Natural killer cell treated with Interleukin-12 subunit alpha and Interleukin-12 subunit beta and Interleukin-15 and Interleukin-18, amount 100 ng/mL, for 72 hours (primary cell): ENCODE results near the gene FNDC3B. TPM values are rescaled to one million over a fixed set of nuclear protein-coding genes. Genes with fewer than 3 reads are reported as not detected.

Source experiments
- ATAC-seq, 2 donors: fragments of 150-1000 bp; cut with Tn5 transposase in 1 of 2; sonication (Bioruptor Pico), chemical (Tn5 transposase) in 1 of 2; 2 replicates each; pipeline ENCODE4 v1.10.0; 2021
- DNase-seq: peaks from one replicate; pipeline ENCODE4 v3.0.0; 2022; ENCODE audit warnings: low spot score
- H3K27ac Mint-ChIP-seq, 2 donors: 1 replicate in 1 of 2; 2 replicates in 1 of 2; pipeline ENCODE4 v1.8.0; 2022; ENCODE audit warnings: mixed read lengths in 2 of 2, mild to moderate bottlenecking in 1 of 2, moderate library complexity in 1 of 2
- H3K27me3 Mint-ChIP-seq, 2 donors: 1 replicate in 1 of 2; 2 replicates in 1 of 2; pipeline ENCODE4 v1.8.0; 2022; ENCODE audit warnings: mixed read lengths in 2 of 2
- H3K36me3 Mint-ChIP-seq: one replicate; pipeline ENCODE4 v1.8.0; 2022; ENCODE audit warnings: mixed read lengths
- H3K4me1 Mint-ChIP-seq, 2 donors: 1 replicate in 1 of 2; 2 replicates in 1 of 2; pipeline ENCODE4 v1.8.0; 2022; ENCODE audit warnings: low read depth in 2 of 2, mixed read lengths in 2 of 2, mild to moderate bottlenecking in 1 of 2
- H3K4me3 Mint-ChIP-seq: one replicate; pipeline ENCODE4 v1.8.0; 2022; ENCODE audit warnings: mixed read lengths
- H3K9me3 Mint-ChIP-seq: 2 replicates; pipeline ENCODE4 v1.8.0; 2022; ENCODE audit warnings: mixed read lengths
- total RNA-seq, 2 donors: library from RNA; stranded (reverse); gene quantifications; one replicate each; pipeline ENCODE4 v1.2.3, GENCODE V29; 2022

Gene FNDC3B
- total RNA-seq, 2 donors from 2014 or later = 149 to 217 TPM

GRCh38 chr3:172446198-172446597 is 406.8 kb downstream of the FNDC3B start:
- no peak for DNase-seq
- no peak overlapping the region for H3K27ac Mint-ChIP-seq
- H3K27me3 Mint-ChIP-seq = peaks cover 41 to 56% of the 10 kb centered on the region in 2 donors
- H3K36me3 Mint-ChIP-seq = peaks cover 12% of the 10 kb centered on the region
- H3K4me3 Mint-ChIP-seq = no peak overlapping the region
- no peak for ATAC-seq
- no peaks in the 10 kb centered on the region for H3K9me3 Mint-ChIP-seq
- peaks cover 32 to 35% of the 10 kb centered on the region in 2 donors for H3K4me1 Mint-ChIP-seq

GRCh38 chr3:172447611-172448579 is 408.5 kb downstream of the FNDC3B start, which contains the start of gene GHSR:
Gene GHSR (minus strand): TSS chr3:172448456. CDS start chr3:172448413, 43 bp downstream.
- Mint-ChIP-seq H3K4me3 (peak within 1 kb of the TSS; percentile 88), H3K27me3 (peaks cover 43 to 62% of the 10 kb centered on the region in 2 donors), H3K9me3 (no peaks in the 10 kb centered on the region), H3K27ac (peak within 1 kb of the TSS; percentile 45 to 64), H3K36me3 (peaks cover 12% of the 10 kb centered on the region), H3K4me1 (peaks cover 32 to 35% of the 10 kb centered on the region in 2 donors)
- DNase-seq = peak; percentile 76
- peak; percentile 91 to 93 for ATAC-seq

GRCh38 chr3:172448661-172449465 is 409.5 kb downstream of the FNDC3B start:
- ATAC-seq (peak; percentile 36 to 40), DNase-seq (no peak)
- H3K27ac Mint-ChIP-seq = no peak overlapping the region
- peaks cover 12% of the 10 kb centered on the region for H3K36me3 Mint-ChIP-seq
- H3K9me3 Mint-ChIP-seq = no peaks in the 10 kb centered on the region
- peak overlapping the region; percentile 88 for H3K4me3 Mint-ChIP-seq
- H3K4me1 Mint-ChIP-seq = peaks cover 32 to 35% of the 10 kb centered on the region in 2 donors
- H3K27me3 Mint-ChIP-seq = peaks cover 44 to 62% of the 10 kb centered on the region in 2 donors

- no peak for DNase-seq
- peaks cover 12% of the 10 kb centered on the region for H3K36me3 Mint-ChIP-seq
- H3K4me3 Mint-ChIP-seq = peak overlapping the region; percentile 88
- H3K27me3 Mint-ChIP-seq = peaks cover 46 to 61% of the 10 kb centered on the region in 2 donors
- H3K27ac Mint-ChIP-seq = no peak overlapping the region
- peak in 1 of 2 donors; percentile 7 for ATAC-seq
- H3K9me3 Mint-ChIP-seq = no peaks in the 10 kb centered on the region
- peaks cover 32 to 35% of the 10 kb centered on the region in 2 donors for H3K4me1 Mint-ChIP-seq
Observed at GRCh38 chr3:172449466-172450149, 410.2 kb downstream of the FNDC3B start.

Other genes with a start within 250 kb of the FNDC3B start
- 1 to 10 TPM; 5.4 to 7.7 TPM for gene PLD1, start 229.1 kb upstream of the FNDC3B start, total RNA-seq
- gene TMEM212, start 196.2 kb upstream of the FNDC3B start, total RNA-seq = not detected